Esophagus (tissue), 2 donors: ENCODE results near the gene RHEB. TPM values are rescaled to one million over a fixed set of nuclear protein-coding genes. Genes with fewer than 3 reads are reported as not detected.

Experiments
- H3K27ac ChIP-seq, 2 donors: one replicate each; pipeline ENCODE4 v1.5.1; 2013; ENCODE audit warnings: low read depth in 2 of 2, mild to moderate bottlenecking in 2 of 2, inconsistent platforms in 1 of 2, low read length in 1 of 2, moderate library complexity in 1 of 2
- H3K27me3 ChIP-seq, 2 donors: one replicate each; pipeline ENCODE4 v1.6.1; 2013; ENCODE audit warnings: low read length in 2 of 2, control low read depth in 1 of 2, mild to moderate bottlenecking in 1 of 2; ENCODE audit not compliant: insufficient read depth in 2 of 2, control insufficient read depth in 1 of 2
- H3K36me3 ChIP-seq, 2 donors: one replicate each; pipeline ENCODE4 v1.6.1; 2013; ENCODE audit warnings: low read length in 1 of 2; ENCODE audit not compliant: control insufficient read depth in 2 of 2, insufficient read depth in 2 of 2
- H3K4me1 ChIP-seq, 2 donors: one replicate each; pipeline ENCODE4 v1.6.1; 2013; ENCODE audit warnings: low read length in 1 of 2; ENCODE audit not compliant: control insufficient read depth in 2 of 2, insufficient read depth in 2 of 2
- H3K4me3 ChIP-seq, 2 donors: one replicate each; pipeline ENCODE4 v1.5.1; 2013; ENCODE audit warnings: low read length in 2 of 2, mild to moderate bottlenecking in 2 of 2, low read depth in 1 of 2, moderate library complexity in 1 of 2
- H3K9me3 ChIP-seq, 2 donors: one replicate each; pipeline ENCODE4 v1.6.1; 2013; ENCODE audit warnings: mild to moderate bottlenecking in 2 of 2, low read depth in 1 of 2, low read length in 1 of 2, moderate library complexity in 1 of 2; ENCODE audit not compliant: control insufficient read depth in 2 of 2, insufficient read depth in 1 of 2
- WGBS, 2 donors: extraction: QIAGEN DNeasy Blood & Tissue Kit; methylation state at CpG; one replicate each; pipeline ENCODE4 v1.1.7; 2013; 5-methylcytosine and 5-hydroxymethylcytosine counted together
- polyA plus RNA-seq, 2 donors: library from polyadenylated mRNA; stranded (reverse); fragments of 200-250 nt; gene quantifications; one replicate each; pipeline ENCODE4 v1.2.3, GENCODE V29; 2013
- donor health status: healthy with polysubstance abuse.
- donor health status: Bipolar disorder and iron deficiency.

The RHEB gene
- polyA plus RNA-seq, 2 donors, result 48.5 to 58.2 TPM

DNA sequence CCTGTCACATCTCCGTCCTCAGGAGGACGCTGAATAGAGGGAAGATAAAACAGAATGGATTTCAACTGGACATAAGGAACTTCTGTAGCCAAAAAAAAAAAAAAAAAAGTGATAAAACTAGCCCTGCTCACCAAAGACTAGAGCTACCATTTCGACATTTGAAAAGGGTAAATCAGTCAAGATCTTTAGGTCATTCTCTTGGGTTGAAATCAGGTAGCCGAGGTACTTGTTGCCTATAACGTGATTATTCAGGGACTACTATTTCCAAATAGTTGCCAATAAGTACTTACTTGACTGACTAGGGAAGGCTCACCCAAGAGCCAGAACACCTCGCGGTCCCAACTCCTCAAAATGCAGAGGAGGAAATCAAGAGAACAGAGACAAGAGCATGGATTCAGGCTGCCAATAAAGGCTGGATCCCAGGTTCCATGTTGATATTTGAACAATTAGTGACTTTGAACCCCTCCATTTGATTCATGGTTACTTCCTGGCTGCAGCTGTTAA, 2.0 kb downstream of the RHEB start:
- H3K9me3 ChIP-seq, result no peaks in the 10 kb centered on the region
- peak overlapping the region; percentile 64 to 84 for H3K4me3 ChIP-seq
- H3K36me3 ChIP-seq, result no peaks in the 10 kb centered on the region
- no peaks in the 10 kb centered on the region for H3K27me3 ChIP-seq
- H3K27ac ChIP-seq, result peak overlapping the region; percentile 86 to 99
- WGBS, 2 donors, result 66 to 67% methylated on average over 7 of the region's 7 CpGs
- H3K4me1 ChIP-seq, result peaks cover 3 to 6% of the 10 kb centered on the region in 2 donors

DNA sequence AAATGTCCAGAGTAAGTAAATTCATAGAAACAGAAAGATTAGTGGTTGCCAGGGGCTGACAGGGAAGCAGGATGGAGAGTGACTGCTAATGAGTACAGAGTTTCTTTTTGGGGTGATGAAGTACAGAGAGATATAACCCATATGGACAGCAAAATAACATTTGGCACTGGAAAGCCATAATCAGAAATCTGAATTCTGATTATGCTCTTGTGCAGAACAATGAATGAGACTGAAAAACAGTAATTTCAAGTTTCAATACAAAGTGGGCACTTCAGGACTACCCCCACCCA, 4.5 kb downstream of the RHEB start:
- no peaks in the 10 kb centered on the region for H3K27me3 ChIP-seq
- H3K36me3 ChIP-seq, result no peaks in the 10 kb centered on the region
- H3K9me3 ChIP-seq, result no peaks in the 10 kb centered on the region
- H3K4me3 ChIP-seq, result no peak overlapping the region
- H3K27ac ChIP-seq, result no peak overlapping the region
- peaks cover 4 to 8% of the 10 kb centered on the region in 2 donors for H3K4me1 ChIP-seq

DNA sequence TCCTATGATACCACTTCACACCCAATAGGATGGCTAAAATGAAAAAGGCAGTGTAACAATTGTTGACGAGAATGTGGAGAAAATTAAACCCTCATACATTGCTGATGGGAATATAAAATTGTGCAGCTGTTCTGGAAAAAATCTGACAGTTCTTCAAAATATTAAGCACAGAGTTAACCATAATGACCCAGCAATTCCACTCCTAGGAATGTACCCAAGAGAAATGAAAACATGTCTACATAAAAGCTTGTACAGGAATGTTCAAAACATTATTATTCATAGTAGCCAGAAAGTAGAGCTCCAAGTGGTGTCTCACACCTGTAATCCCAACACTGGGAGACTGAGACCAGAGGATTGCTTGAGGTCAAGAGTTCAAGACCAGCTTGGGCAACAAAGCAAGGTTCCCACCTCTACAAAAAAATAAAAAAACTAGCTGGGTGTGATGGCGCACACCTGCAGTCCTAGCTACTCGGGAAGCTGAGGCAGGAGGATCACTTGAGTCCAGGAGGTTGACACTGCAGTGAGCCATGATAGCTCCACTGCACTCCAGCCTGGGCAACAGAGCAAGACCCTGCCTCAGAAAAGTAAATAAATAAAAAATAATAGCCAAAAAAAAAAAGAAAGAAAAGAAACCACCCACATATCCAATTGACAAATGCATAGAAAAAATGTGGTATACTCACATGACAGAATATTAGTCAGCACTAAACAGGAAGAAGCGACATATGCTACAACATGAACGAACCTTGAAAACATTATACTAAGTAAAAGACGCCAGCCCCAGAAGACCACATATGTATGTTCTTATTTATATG, 5.0 kb downstream of the RHEB start:
- Histone ChIP-seq H3K4me3 (no peak overlapping the region), H3K27me3 (no peaks in the 10 kb centered on the region), H3K27ac (no peak overlapping the region), H3K9me3 (no peaks in the 10 kb centered on the region), H3K36me3 (no peaks in the 10 kb centered on the region), H3K4me1 (peaks cover 4 to 8% of the 10 kb centered on the region in 2 donors)
- 82 to 83% methylated on average over 6 of the region's 6 CpGs for WGBS, 2 donors

DNA sequence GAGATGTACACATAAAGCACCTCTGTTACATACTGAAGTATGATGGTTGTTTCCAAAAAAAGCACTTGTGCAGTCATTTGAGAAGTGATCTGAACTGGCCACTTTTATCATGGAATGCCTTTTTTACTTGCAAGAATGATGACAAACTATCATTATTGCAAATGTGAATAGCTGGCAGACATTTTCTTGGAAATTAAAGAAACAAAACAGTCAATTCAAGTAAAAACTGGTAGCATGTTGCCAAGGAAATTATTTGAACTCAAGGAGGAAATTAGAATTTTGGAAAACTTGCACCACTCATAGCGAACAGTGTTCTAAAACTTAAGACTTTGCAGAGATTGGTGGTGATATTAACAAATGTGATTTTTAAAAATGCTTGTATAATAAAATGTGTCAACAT, 6.6 kb downstream of the RHEB start:
- no peak overlapping the region for H3K27ac ChIP-seq
- H3K9me3 ChIP-seq, result no peaks in the 10 kb centered on the region
- H3K27me3 ChIP-seq, result no peaks in the 10 kb centered on the region
- H3K4me3 ChIP-seq, result no peak overlapping the region
- WGBS, 2 donors, result 87 to 92% methylated on average over 1 of the region's 1 CpG
- peaks cover 5 to 9% of the 10 kb centered on the region in 2 donors for H3K4me1 ChIP-seq
- H3K36me3 ChIP-seq, result no peaks in the 10 kb centered on the region

DNA sequence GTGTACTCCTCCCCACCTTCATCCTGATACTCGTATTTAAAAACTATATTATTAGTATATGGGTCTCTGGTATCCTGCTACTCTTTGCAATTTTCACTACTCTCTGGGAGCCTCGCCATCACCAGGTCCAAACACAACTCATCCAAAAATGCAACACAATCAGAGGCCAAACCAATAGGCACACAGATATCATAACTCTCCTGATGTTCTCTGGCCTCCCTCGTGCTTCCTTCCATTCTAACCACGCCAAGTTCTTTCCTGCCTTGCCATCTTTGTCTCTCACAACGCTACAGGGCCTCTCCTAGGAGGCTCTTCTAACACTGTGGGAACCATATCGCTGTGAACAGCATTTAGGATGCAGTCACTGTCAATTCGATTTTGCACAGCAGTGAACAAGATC, 7.3 kb downstream of the RHEB start:
- Histone ChIP-seq H3K27me3 (no peaks in the 10 kb centered on the region), H3K27ac (peak overlapping the region; percentile 34 to 42), H3K4me1 (peaks cover 4 to 5% of the 10 kb centered on the region in 2 donors), H3K4me3 (no peak overlapping the region), H3K36me3 (no peaks in the 10 kb centered on the region), H3K9me3 (no peaks in the 10 kb centered on the region)
- 70 to 75% methylated on average over 7 of the region's 7 CpGs for WGBS, 2 donors

DNA sequence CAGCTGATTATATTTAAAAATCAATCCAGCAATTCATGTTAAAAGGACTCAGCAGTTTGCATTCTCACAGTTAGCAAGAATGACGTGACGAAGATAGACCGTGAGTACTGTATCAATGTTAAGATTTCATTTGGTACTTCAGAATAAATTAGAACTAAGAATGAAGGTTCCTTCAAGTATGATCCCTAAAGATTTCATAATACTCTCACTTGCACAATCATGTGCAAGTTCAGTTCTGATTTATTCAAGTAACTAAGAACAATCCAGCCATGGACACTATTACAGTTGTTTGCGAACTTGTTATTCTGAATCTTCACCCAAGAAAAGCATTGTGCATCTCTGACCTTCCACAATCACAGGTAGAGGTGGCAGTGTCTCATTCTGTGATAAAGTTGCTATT, 7.7 kb downstream of the RHEB start:
- WGBS, 2 donors, result 89 to 90% methylated on average over 4 of the region's 4 CpGs
- no peaks in the 10 kb centered on the region for H3K36me3 ChIP-seq
- no peaks in the 10 kb centered on the region for H3K9me3 ChIP-seq
- H3K4me1 ChIP-seq, result peaks cover 4 to 5% of the 10 kb centered on the region in 2 donors
- H3K27me3 ChIP-seq, result no peaks in the 10 kb centered on the region
- peak overlapping the region in 1 of 2 donors; percentile 34 for H3K27ac ChIP-seq
- H3K4me3 ChIP-seq, result no peak overlapping the region

DNA sequence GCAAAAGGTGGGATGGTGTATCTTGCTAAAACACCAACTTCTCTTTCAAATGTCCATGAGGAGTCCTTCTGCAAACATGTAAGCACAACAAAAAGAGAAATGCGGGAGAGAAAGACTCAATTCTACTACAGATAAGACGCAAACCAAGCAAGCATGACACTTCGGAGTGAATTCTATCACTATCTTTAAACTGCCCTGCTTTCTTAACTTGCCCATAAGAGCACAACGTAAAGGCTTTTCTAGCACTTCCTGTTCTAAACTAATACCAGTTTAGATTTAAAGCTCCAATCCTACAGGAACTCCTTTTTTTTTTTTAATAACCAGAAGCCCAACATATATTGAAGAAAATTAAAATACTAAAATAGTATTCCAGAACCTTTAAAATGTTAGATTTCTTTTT, 8.4 kb downstream of the RHEB start:
- no peaks in the 10 kb centered on the region for H3K27me3 ChIP-seq
- H3K4me3 ChIP-seq, result no peak overlapping the region
- H3K36me3 ChIP-seq, result no peaks in the 10 kb centered on the region
- H3K4me1 ChIP-seq, result peaks cover 5 to 8% of the 10 kb centered on the region in 2 donors
- H3K9me3 ChIP-seq, result no peaks in the 10 kb centered on the region
- H3K27ac ChIP-seq, result no peak overlapping the region
- 87 to 89% methylated on average over 4 of the region's 4 CpGs for WGBS, 2 donors

DNA sequence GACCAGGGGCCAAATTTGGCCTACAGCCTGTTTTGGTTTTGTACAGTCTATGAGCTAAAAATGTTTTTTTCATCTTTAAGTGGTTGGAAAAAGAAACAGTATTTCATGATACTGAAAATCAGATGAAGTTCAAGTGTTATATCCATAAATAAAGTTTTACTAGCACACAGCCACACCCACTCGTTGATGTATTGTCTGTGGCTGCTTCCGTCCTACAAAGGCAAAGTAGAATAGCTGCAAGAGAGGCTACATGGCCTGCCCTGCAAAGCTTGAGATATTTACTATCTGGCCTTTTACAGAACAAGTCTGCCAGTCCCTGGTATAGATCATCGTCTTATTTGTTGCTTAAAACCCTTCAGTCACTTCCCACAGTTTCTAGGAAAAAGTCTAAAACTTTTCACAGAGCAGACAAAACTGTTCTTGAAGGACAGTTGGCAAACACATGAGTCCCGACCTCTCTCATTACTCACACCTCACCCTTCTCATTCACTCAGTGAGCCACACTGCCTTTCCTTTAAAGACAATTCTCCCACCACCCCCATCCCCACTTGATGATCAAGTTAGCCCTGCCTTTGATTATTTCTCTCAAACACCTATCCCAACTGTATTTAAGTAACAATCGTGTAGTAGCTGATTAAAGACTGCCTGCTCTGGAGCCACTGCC, 9.9 kb downstream of the RHEB start:
- Histone ChIP-seq H3K4me1 (peaks cover 5 to 8% of the 10 kb centered on the region in 2 donors), H3K27ac (peak overlapping the region in 1 of 2 donors; percentile 22), H3K4me3 (no peak overlapping the region), H3K9me3 (no peaks in the 10 kb centered on the region), H3K36me3 (no peaks in the 10 kb centered on the region), H3K27me3 (no peaks in the 10 kb centered on the region)
- 72 to 76% methylated on average over 5 of the region's 5 CpGs for WGBS, 2 donors

DNA sequence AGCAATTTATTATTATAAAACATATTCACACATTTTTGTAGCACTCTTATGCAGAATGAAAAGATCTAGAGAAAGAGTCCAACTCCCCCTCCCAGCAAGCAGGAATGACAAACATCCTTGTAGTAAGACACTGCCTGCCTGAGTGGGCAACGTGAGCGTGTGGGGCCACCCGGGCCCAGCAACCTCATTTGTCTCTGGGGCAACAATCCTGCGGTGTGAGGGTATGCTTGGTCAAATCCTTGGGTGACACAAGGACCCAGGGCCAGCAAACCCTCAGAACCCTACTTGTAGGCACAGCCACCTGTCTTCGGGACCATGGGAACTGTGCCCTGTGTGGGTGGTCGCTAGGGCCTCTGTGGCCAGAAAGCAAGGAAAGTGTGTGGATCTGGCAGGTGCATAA, 10.7 kb downstream of the RHEB start:
- 84 to 92% methylated on average over 6 of the region's 6 CpGs for WGBS, 2 donors
- no peaks in the 10 kb centered on the region for H3K36me3 ChIP-seq
- no peak overlapping the region for H3K4me3 ChIP-seq
- H3K27ac ChIP-seq, result no peak overlapping the region
- no peaks in the 10 kb centered on the region for H3K27me3 ChIP-seq
- H3K4me1 ChIP-seq, result peaks cover 5 to 8% of the 10 kb centered on the region in 2 donors
- H3K9me3 ChIP-seq, result no peaks in the 10 kb centered on the region

DNA sequence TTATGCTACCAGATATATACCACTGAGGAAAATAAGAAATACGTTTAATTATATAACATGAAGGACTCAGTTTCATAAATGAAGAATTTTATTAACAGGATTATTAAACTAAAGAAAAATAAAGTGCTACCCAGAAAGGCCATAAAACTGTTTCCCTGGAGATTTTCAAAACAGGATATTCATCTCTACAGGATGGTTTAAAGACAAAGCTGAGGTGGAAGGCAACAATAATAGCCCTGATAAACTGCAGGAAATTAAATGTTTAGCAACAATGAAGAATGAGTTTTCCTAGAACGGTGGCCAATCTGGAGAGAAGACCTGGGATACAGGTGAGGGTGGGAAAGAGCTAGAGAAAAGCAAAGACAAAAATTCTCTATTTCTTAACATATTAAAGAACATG, 11.9 kb downstream of the RHEB start:
- 73 to 75% methylated on average over 2 of the region's 2 CpGs for WGBS, 2 donors
- Histone ChIP-seq H3K27ac (no peak overlapping the region), H3K27me3 (no peaks in the 10 kb centered on the region), H3K4me3 (no peak overlapping the region), H3K4me1 (peaks cover 5 to 8% of the 10 kb centered on the region in 2 donors), H3K9me3 (no peaks in the 10 kb centered on the region), H3K36me3 (no peaks in the 10 kb centered on the region)
